GM21786 (cell line): ENCODE results near the gene IRF1.

Experiments
- ATAC-seq: cut with Tn5 transposase; IDR thresholded peaks from one replicate; pipeline ENCODE4 v1.9.1; 2021; ENCODE audit not compliant: unreplicated experiment

Gene IRF1

DNA sequence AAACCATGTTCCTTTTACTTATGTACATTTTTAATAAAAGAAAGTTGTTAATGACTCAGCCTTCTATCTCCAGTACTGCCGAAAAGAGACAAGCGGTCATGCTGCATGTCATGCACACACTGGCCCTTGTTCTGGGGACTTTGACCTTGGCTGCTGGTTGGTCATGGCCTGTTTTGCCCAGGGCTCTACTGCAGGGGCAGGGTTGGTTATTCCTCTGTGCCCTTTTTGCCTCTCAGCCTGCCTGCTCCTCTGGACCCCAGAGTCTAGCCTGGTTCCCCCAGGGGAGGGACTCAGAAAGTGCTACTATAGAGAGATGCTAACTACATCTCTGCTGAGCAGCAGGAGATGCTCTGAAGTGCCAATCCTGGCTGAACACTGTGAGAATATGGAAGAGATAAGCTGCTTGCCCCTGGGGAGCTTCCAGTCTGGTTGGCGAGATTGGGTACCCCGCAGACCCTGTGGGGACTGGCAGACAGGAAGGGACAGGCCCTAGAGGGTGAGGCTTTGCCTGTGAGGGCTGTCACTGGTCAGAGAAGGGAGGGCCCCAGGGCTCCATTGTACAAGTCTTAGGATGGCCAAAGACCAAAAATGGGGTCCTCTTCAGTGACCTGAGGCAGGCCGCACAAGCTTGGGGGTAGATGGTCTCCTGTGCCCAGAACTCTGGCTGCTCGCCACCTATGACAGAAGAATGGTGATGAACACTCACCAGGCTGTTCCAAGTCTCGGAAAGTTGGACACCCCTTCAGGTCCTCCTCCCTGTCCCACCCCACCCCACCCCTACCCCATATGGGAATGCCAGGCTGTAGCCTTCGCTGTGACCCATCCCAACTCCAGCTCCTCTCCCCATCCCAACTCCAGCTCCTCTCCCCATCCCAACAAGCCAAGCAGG is 14.3 kb downstream of the IRF1 start:
- ATAC-seq, result no peak

DNA sequence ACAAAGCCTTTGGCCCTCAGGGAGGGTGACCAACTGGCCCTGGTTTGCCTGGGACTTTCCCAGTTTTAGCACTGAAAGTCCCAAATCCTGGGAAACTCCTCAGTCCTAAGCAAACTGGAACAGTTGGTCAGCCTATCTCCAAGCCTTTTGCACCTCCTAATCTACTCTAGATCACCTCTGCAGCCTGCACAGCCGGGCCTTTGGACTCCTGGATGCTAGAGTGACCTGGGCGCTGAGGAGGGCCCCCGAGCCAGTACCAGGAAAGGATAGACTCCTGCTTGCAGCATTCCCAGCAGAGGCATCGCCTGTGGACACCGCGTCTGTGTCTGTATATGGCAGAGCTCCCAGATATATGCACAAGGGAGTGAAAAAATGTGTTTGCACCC is 15.1 kb downstream of the IRF1 start:
- ATAC-seq, result no peak

DNA sequence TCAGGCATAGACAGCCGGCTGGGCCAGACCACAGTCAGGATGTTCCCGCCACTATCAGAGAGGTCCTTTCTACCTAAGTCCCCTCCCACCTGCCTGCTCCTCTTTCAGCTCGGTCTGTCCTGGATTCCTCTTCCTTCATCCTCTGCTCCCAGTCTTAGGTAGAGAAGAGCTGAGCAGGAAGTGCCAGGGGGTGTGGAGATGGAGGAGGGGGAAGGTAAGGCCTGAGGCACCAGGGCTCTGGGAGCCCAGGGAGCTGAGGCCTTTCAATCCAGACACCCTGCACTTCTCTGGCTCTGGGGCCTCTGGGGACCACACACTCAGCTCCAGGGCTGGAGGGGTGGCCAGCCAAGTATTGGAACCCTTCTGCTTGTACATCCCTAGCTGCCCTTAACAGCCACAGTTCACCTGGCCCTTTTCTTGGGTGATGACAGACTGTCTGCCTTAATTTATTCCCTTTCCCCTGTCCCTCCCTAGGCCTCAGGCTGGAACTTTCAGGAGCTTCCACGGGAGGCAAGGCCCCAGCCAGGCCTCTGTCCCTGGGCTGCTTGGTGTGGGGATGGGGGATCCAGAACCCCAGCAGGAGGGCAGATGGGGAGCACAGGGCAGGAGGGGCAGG is 15.6 kb downstream of the IRF1 start:
- no peak for ATAC-seq

DNA sequence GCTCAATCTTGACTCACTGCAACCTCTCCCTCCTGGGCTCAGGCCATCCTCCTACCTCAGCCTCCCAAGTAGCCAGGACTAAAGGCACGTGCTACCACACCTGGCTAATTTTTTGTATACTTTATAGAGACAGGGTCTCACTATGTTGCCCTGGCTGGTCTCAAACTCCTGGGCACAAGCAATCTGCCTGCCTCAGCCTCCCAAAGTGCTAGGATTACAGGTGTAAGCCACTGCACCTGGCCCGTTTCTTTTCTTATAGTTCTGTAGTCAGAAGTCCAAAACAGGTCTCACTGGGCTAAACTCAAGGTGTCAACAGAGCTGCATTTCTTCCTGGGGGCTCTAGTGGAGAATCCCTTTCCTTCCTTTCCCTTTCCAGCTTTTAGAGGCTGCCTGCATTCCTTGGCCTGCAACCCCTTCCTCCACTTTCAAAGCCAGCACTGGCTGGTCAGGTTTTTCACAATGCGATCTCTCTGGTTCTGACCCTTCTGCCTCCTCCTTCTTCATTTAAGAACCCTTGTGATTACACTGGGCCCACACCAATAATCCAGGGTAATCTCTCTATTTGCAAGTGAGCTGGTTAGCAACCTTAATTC is 16.3 kb downstream of the IRF1 start:
- ATAC-seq, result no peak

DNA sequence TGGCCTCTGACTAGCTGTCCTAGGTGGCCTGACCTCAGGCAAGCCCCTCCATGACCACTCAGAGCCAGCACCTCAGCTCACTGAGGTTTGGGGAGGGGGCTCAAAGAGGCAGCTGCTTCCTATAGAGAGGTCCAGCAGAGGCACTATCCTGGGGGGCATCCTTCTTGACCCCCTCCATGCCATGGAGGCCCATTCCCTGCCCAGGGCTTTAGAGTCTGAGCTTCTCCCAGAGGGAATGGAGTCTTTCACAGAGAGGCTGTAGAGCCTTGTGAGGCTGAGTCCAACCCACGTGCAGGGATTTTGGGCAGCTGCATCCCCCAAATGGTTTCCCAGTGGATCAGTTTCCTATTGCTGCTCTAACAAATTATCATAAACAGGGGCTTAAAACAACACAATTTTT is 16.9 kb downstream of the IRF1 start:
- no peak for ATAC-seq

GRCh38 chr5:132473019-132473531 is 17.5 kb downstream of the IRF1 start:
- ATAC-seq, result peak; percentile 77

GRCh38 chr5:132472431-132472830 is 18.1 kb downstream of the IRF1 start:
- no peak for ATAC-seq

DNA sequence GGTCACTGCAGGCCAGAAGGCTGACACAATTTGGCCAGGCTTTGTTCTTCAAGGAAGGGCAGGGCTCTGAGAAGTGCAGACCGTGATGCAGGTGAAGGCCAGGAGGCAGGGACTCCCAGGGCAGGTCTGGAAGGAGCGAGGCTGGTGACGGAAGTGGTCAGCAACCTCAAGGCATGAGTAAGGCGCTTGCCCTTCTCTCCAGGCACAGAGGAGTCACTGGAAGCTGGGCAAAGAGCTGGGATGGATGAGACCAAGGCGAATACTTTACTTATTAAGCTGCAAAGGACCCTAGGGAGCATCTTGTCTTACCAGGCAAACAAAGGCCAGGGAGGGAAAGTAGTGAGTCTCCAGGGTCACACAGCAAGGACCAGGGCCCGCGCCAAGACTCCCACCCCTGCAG is 18.6 kb downstream of the IRF1 start:
- no peak for ATAC-seq

DNA sequence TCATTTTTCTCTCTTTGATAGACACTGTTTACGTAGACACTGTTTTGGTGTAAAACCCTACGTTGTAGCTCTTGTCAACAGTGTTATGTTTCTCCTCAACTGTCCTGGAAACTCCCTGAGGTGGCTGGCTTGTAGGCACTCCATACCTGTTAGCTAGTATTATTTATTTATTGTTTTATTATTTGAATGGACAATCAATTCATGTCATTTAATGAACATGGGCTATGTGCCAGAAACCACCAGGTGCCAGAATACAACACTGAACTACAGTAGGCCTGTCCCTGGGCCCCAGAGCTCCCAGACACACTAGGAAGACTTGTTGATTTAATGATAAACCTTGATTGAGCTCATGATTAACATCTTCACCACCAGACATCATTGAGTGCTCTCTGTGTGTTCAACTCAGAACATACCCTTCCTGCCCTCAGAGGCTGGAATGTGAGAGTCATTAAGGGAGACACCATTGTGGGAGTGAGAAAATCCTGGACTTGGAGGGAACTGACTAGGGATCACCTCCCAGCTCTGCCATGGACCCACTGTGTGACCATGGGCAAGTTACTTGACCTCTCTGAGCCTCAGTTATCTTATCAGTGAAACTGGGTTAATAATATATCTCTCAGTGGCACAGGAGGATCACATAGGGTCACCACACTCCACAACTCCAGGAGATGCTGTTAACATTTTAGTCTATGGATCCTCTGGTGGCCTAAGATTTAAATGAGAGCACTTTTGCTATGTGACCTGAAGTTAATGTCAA is 19.2 kb downstream of the IRF1 start:
- no peak for ATAC-seq

DNA sequence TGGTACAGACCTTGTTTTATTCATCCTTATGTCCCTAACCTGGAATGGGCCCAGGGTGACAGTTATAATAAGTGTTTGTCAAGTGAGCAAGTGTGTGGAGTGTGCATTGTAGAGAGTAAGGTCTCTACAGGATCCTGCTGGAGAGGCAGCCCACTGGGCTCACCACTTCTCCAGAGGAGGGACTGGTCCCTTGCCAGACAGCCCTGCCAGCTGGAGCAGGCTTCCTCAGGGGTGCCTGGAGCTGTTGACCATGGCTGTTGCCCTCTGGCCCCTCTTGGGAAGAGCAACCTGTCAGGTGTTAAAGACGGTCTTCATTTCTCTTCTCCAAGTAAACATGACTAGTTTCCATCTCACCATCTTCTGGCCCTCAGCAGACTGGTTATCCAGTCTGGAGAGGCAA is 20.0 kb downstream of the IRF1 start:
- no peak for ATAC-seq

DNA sequence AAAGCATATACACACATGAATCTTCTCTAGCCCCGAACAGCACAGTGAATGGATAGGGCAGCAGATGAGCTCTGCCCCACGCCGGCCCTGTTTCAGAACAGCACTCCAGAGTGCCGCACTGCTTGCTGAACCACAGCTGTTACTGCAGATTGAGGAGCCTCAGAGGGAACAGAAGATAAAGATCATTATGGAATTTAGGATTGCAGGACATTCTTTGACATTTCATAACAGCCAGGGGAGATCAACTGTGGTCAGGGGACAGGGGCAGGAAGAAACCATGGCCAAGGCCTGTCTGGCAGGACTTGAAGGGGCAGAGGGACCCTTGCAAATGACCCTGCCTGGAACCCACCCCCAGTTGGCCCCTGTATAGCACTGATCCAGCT is 20.6 kb downstream of the IRF1 start:
- no peak for ATAC-seq

DNA sequence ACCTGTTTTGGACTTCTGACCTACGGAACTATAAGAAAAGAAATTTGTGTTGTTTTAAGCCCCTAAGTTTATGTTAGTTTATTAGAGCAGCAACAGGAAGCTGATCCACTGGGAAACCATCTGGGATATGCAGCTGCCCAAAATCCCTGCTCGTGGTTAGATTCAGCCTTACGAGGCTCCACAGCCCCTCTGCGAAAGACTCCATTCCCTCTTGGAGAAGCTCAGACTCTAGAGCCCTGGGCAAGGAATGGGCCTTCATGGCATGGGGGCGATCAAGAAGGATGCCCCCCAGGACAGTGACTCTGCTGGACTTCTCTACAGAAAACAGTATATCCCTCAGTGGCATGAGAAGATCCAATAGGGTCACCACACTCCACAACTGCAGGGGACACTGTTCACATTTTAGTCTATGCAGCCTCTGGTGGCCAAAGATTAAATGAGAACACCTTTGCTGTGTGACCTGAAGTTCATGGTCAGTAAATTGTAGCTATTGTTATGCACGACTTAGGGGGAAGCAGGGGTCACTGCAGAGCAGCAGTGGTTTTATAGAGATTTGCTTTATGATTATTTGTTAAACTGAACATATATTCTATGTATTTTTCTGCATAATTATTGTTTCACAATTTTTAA is 21.1 kb downstream of the IRF1 start:
- no peak for ATAC-seq

DNA sequence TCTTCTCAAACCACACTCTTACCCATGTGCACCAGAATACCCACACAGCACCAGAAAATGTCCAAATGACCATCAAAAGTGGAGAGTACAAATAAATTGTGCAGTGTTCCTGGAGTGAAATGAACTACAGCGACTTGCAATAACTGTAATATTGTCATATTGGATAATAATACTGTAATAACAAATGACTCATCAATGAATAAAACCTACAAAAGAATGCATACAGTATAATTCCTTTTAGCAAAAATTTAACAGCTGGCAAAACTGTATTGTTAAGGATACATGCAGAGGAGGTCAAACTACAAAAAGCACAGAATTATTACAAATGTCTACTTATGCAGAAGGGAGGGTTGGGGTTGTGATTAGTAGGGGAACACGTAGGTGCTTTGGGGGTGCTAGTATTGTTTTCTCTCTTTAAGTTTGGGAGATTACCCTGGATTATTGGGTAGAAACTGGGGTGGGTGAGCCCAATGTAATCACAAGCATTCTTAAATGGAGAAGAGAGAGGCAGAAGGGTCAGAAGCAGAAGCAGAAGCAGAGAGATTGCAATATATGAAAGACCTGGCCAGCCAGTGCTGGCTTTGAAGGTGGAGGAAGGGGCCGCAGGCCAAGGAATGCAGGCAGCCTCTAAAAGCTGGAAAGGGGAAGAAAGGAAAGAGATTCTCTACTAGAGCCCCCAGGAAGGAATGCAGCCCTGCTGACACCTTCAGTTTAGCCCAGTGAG is 21.8 kb downstream of the IRF1 start:
- no peak for ATAC-seq

DNA sequence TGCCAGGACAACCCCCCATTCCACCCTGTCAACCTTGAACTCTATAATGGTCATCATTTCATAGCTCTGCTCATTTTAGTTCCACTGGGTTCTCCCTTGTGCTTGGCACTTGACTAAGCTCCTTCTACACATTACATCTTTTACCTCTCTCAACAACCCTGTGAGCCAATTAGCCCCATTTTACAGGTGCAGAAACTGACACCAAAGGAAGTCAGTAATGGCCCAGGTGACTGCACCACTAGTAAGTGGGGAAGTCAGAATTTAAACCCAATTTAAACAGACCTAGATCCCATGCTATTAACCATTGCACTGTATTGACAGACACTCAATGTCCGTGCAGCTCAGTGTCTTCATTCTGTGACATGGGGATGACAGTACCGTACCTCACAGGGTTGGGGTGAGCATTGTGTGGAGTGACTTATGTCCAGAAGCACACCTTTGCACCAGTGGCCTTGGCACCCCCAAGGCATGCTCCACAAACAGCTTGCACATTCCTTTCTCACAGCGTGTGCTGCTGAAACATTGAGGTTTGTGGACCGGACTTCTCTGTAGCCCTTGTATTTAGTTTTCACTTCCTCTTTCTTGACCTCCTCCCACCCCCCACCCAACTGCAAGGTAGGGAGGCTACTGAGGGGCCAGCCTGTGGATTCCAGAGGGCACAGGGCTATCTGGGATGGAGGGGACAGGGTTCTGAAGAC is 23.1 kb downstream of the IRF1 start:
- peak; percentile 39 for ATAC-seq

DNA sequence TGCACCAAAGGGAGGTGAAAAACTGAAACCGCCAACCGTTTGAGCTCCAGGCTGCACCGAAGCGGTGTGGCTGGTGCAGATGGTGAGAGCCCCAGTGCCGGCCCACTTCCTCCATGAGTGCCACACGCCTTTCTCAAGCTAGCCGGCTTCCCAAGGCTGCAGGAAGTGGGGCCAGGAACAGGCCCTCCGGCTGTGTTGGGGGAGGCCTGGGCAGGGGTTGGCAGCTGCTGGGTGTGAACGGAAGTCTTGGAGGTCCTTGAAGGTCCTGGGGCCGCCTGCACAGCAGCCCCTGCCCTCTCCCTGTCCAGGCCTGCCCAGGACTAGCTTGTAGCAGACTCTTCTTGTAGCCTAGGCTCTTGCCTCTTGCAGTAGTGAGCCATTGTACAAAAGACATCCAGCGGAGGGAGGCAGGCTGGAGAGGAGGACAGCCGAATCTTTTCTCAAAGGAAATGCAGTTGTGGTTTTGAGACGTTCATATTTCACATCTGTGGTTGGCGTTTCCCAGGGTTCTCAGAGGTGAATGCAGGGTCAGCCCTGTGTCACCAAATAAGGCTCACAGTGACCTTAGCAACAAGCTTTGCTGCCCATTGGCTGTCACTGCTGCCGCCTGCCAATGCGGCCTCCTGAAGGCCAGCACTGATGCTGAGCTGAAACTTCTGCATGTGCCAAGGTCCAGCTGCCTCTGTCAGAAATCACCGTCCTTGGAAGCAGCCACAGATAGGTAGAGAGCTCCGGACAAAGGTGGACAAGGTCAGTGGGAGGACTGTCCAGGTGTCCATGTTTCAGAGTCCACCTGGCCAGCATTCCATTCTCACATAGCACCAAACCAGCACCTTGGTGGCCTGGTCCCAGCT is 23.9 kb downstream of the IRF1 start:
- ATAC-seq, result peak; percentile 59

- ATAC-seq, result no peak
Observed at GRCh38 chr5:132465059-132465707, 25.4 kb downstream of the IRF1 start.

DNA sequence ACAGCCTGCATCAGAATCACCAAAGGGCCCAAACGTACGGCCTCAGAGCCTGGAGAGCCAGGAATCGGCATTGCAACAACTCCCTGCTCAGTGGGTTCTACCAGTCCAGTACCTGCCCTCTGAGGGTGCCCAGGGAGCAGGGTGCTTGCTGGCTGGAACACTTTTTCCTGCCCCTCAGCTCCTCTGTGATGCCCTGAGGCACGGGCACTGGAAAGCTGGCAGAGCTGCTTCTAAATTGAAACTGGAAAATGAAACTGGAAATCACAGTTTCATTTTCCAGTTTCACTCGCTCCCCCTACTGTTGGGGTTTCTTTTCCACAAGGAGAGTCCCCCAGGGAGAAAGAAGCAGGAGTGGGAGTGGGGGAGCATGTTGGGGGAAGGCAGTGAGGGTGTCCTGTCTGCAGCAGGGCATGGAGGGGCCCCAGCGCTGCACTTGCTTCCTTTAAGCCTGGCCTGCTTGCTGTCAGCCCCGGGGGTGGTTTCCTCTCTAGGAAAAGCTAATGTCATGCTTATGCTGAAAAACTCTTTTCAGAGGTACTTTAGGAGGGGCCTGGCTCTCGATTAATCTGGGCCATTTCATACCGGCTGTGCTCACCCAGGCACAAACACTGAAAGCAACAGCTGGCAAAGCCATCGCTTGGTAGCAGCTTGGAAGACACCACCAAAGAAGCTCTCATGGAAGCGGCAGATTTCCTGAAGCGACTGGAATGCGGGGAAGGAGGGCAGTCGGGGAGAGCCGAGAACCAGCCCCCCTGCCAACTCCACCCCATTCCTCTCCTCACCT is 26.2 kb downstream of the IRF1 start:
- ATAC-seq, result no peak

GRCh38 chr5:132463811-132464155 is 26.8 kb downstream of the IRF1 start:
- ATAC-seq, result no peak
